H9 (cell line): ENCODE measurements around the gene SULT1C3. TPM values are rescaled to one million over a fixed set of nuclear protein-coding genes. Genes with fewer than 3 reads are reported as not detected.

Source experiments
- DNase-seq: peaks from one replicate; pipeline ENCODE4 v3.0.0-alpha.2; 2017
- H2AFZ ChIP-seq: one replicate; pipeline ENCODE4 v1.6.1; 2013; ENCODE audit warnings: mild to moderate bottlenecking, low read length, control low read depth, moderate library complexity
- H2AK5ac ChIP-seq: 2 replicates; pipeline ENCODE4 v1.6.1; 2013; ENCODE audit warnings: low read length, control low read depth, mixed read lengths; ENCODE audit not compliant: insufficient read length
- H2BK120ac ChIP-seq: one replicate; pipeline ENCODE4 v1.6.1; 2013; ENCODE audit warnings: low read depth, mild to moderate bottlenecking, low read length, control low read depth, inconsistent platforms; ENCODE audit not compliant: poor library complexity, severe bottlenecking
- H2BK12ac ChIP-seq: 2 replicates; pipeline ENCODE4 v1.6.1; 2013; ENCODE audit warnings: low read length, control low read depth, mixed read lengths, low read depth; ENCODE audit not compliant: insufficient read length
- H2BK15ac ChIP-seq: 2 replicates; pipeline ENCODE4 v1.6.1; 2013; ENCODE audit warnings: low read depth, low read length, control low read depth
- H2BK20ac ChIP-seq: one replicate; pipeline ENCODE4 v1.6.1; 2013; ENCODE audit warnings: low read depth, mild to moderate bottlenecking, low read length, control low read depth, inconsistent platforms; ENCODE audit not compliant: poor library complexity, severe bottlenecking
- H2BK5ac ChIP-seq: 2 replicates; pipeline ENCODE4 v1.6.1; 2013; ENCODE audit warnings: low read length, control low read depth, mixed read lengths; ENCODE audit not compliant: insufficient read length
- H3K14ac ChIP-seq: 2 replicates; pipeline ENCODE4 v1.6.1; 2013; ENCODE audit warnings: low read length, control low read depth; ENCODE audit not compliant: insufficient read depth
- H3K18ac ChIP-seq: 2 replicates; pipeline ENCODE4 v1.6.1; 2013; ENCODE audit warnings: low read depth, mild to moderate bottlenecking, mixed read lengths, low read length, control low read depth; ENCODE audit not compliant: insufficient read length
- H3K23ac ChIP-seq: 2 replicates; pipeline ENCODE4 v1.6.1; 2013; ENCODE audit warnings: low read length, control low read depth, mixed read lengths, low read depth; ENCODE audit not compliant: insufficient read length
- H3K23me2 ChIP-seq: 2 replicates; pipeline ENCODE4 v1.6.1; 2013; ENCODE audit warnings: low read depth, mild to moderate bottlenecking, mixed read lengths, low read length, control low read depth; ENCODE audit not compliant: insufficient read length, poor library complexity, severe bottlenecking
- H3K27ac ChIP-seq: 2 replicates; pipeline ENCODE4 v1.5.1; 2013; ENCODE audit warnings: low read length, control low read depth, mixed read lengths, low read depth; ENCODE audit not compliant: insufficient read length
- H3K27me3 ChIP-seq: 2 replicates; pipeline ENCODE4 v1.6.1; 2013; ENCODE audit warnings: low read length, control low read depth, inconsistent platforms; ENCODE audit not compliant: insufficient read depth
- H3K4ac ChIP-seq: 2 replicates; pipeline ENCODE4 v1.6.1; 2013; ENCODE audit warnings: low read depth, mild to moderate bottlenecking, control low read depth, inconsistent platforms, low read length, moderate library complexity
- H3K4me1 ChIP-seq: 2 replicates; pipeline ENCODE4 v1.6.1; 2013; ENCODE audit warnings: low read length, control low read depth, inconsistent platforms; ENCODE audit not compliant: insufficient read depth
- H3K4me2 ChIP-seq: 2 replicates; pipeline ENCODE4 v1.6.1; 2013; ENCODE audit warnings: low read length, control low read depth, mixed read lengths; ENCODE audit not compliant: insufficient read length, insufficient read depth
- H3K56ac ChIP-seq: 2 replicates; pipeline ENCODE4 v1.6.1; 2013; ENCODE audit warnings: low read depth, mild to moderate bottlenecking, mixed read lengths, low read length, control low read depth; ENCODE audit not compliant: insufficient read length
- H3K79me1 ChIP-seq: 2 replicates; pipeline ENCODE4 v1.6.1; 2013; ENCODE audit warnings: low read depth, mild to moderate bottlenecking, moderate library complexity, low read length, control low read depth, inconsistent platforms; ENCODE audit not compliant: insufficient read depth, poor library complexity, severe bottlenecking
- H3K79me2 ChIP-seq: 2 replicates; pipeline ENCODE4 v1.6.1; 2013; ENCODE audit warnings: low read length, control low read depth, inconsistent platforms; ENCODE audit not compliant: insufficient read depth
- H3K9ac ChIP-seq: 2 replicates; pipeline ENCODE4 v1.6.1; 2013; ENCODE audit warnings: low read length, control low read depth, mixed read lengths; ENCODE audit not compliant: insufficient read length; ENCODE audit errors: extremely low read depth
- H3K9me3 ChIP-seq: one replicate; pipeline ENCODE4 v1.6.1; 2013; ENCODE audit warnings: low read depth, low read length, inconsistent platforms; ENCODE audit not compliant: control insufficient read depth
- H3T11ph ChIP-seq: one replicate; pipeline ENCODE4 v1.6.1; 2013; ENCODE audit warnings: mild to moderate bottlenecking, low read length, control low read depth, inconsistent platforms
- H4K20me1 ChIP-seq: one replicate; pipeline ENCODE4 v1.6.1; 2013; ENCODE audit not compliant: control insufficient read depth, insufficient read length, insufficient read depth
- H4K5ac ChIP-seq: 2 replicates; pipeline ENCODE4 v1.6.1; 2013; ENCODE audit warnings: low read depth, mild to moderate bottlenecking, mixed read lengths, low read length, control low read depth; ENCODE audit not compliant: insufficient read length
- H4K8ac ChIP-seq: replicated peaks from 2 replicates; pipeline ENCODE4 v1.6.1; 2013; ENCODE audit warnings: low read length, control low read depth, mixed read lengths, low read depth; ENCODE audit not compliant: insufficient read length
- H4K91ac ChIP-seq: 2 replicates; pipeline ENCODE4 v1.6.1; 2013; ENCODE audit warnings: low read depth, mild to moderate bottlenecking, moderate library complexity, mixed read lengths, low read length, control low read depth; ENCODE audit not compliant: insufficient read length
- H3K27ac Mint-ChIP-seq, 3 experiments: 2 replicates in 2 of 3; 3 replicates in 1 of 3; pipeline ENCODE4 v1.8.0; 2020 to 2021; ENCODE audit warnings: mixed read lengths in 3 of 3, mild to moderate bottlenecking in 1 of 3, moderate library complexity in 1 of 3
- H3K27me3 Mint-ChIP-seq: 2 replicates; pipeline ENCODE4 v1.8.0; 2021; ENCODE audit warnings: low read depth, mild to moderate bottlenecking, moderate library complexity, mixed read lengths
- H3K36me3 Mint-ChIP-seq, 3 experiments: 2 replicates in 2 of 3; 3 replicates in 1 of 3; pipeline ENCODE4 v1.8.0; 2020 to 2021; ENCODE audit warnings: low read depth in 3 of 3, mixed read lengths in 3 of 3; ENCODE audit not compliant: insufficient read depth in 1 of 3
- H3K4me1 Mint-ChIP-seq, 2 experiments: 2 replicates each; pipeline ENCODE4 v1.8.0; 2020; ENCODE audit warnings: mixed read lengths in 2 of 2
- H3K4me3 Mint-ChIP-seq, 2 experiments: 2 replicates in 1 of 2; 3 replicates in 1 of 2; pipeline ENCODE4 v1.8.0; 2020 to 2021; ENCODE audit warnings: mild to moderate bottlenecking in 2 of 2, mixed read lengths in 2 of 2, moderate library complexity in 1 of 2
- H3K9me3 Mint-ChIP-seq, 2 experiments: 2 replicates in 1 of 2; 3 replicates in 1 of 2; pipeline ENCODE4 v1.8.0; 2020; ENCODE audit warnings: mild to moderate bottlenecking in 2 of 2, mixed read lengths in 2 of 2, moderate library complexity in 1 of 2
- WGBS: extraction: QIAGEN DNeasy Blood & Tissue Kit; methylation state at CpG from one replicate; pipeline ENCODE4 v1.1.7; 2013; ENCODE audit warnings: missing lambda C conversion rate, low lambda C conversion rate, mixed read lengths; ENCODE audit not compliant: insufficient read length; ENCODE audit errors: extremely low coverage; 5-methylcytosine and 5-hydroxymethylcytosine counted together
- total RNA-seq: library from RNA; stranded (reverse); gene quantifications from 2 replicates; pipeline ENCODE4 v1.2.1, GENCODE V29; 2021
- TF ChIP-seq, protein P1 (sequence below): fragments of 200-600 bp; sonication (generic); conservative IDR thresholded peaks from 3 replicates; pipeline ENCODE4 v1.8.0; 2021; ENCODE audit warnings: antibody characterized with exemption, mild to moderate bottlenecking

The SULT1C3 gene
- total RNA-seq, 1 experiment from 2014 or later, result not detected

DNA sequence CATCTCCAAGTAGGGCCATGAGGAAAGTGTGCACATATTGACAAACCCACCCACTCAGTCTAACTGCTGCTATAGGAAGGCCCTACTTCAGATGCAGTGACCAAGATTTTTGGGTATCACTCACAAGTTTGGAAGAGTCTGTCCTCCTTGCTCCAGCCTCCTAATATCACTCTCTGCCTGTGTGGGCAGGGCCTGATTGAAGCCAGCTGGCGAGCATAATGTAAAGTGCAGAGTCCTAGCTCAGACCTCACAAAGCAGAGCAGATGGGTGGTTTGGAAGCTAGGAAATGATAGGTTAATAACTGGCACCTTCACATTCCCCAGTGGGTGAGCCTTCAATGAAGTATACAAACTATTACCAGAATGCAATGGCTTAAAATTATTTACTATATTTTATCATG is 11.2 kb upstream of the SULT1C3 start:
- no peaks in the 10 kb centered on the region for H3K4me1 Mint-ChIP-seq
- H4K5ac ChIP-seq, result no peak overlapping the region
- H3K79me2 ChIP-seq, result no peaks in the 10 kb centered on the region
- peaks cover 2% of the 10 kb centered on the region; the same call in 1 of the 2 replicates for H3K27me3 Mint-ChIP-seq
- no peaks in the 10 kb centered on the region for H3K4me1 ChIP-seq
- DNase-seq, result no peak
- no peak overlapping the region for H3K4me2 ChIP-seq
- H3K4ac ChIP-seq, result no peak overlapping the region
- no peaks in the 10 kb centered on the region for H3K23me2 ChIP-seq
- H3K14ac ChIP-seq, result no peak overlapping the region
- no peak overlapping the region for H2AK5ac ChIP-seq
- peaks cover 6% of the 10 kb centered on the region for H3K9me3 ChIP-seq
- H4K20me1 ChIP-seq, result no peaks in the 10 kb centered on the region
- no peak overlapping the region for H3K27ac Mint-ChIP-seq
- no peak overlapping the region for H2BK120ac ChIP-seq
- no peaks in the 10 kb centered on the region for H3K27me3 ChIP-seq
- no peak overlapping the region for H3K56ac ChIP-seq
- no peak overlapping the region for H4K8ac ChIP-seq
- no peak overlapping the region for H2BK12ac ChIP-seq
- TF ChIP-seq, protein P1, sequence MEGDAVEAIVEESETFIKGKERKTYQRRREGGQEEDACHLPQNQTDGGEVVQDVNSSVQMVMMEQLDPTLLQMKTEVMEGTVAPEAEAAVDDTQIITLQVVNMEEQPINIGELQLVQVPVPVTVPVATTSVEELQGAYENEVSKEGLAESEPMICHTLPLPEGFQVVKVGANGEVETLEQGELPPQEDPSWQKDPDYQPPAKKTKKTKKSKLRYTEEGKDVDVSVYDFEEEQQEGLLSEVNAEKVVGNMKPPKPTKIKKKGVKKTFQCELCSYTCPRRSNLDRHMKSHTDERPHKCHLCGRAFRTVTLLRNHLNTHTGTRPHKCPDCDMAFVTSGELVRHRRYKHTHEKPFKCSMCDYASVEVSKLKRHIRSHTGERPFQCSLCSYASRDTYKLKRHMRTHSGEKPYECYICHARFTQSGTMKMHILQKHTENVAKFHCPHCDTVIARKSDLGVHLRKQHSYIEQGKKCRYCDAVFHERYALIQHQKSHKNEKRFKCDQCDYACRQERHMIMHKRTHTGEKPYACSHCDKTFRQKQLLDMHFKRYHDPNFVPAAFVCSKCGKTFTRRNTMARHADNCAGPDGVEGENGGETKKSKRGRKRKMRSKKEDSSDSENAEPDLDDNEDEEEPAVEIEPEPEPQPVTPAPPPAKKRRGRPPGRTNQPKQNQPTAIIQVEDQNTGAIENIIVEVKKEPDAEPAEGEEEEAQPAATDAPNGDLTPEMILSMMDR, result no peak
- H3T11ph ChIP-seq, result no peak overlapping the region
- H3K23ac ChIP-seq, result no peak overlapping the region
- no peak overlapping the region for H3K27ac ChIP-seq
- H2BK15ac ChIP-seq, result no peak overlapping the region
- H2BK20ac ChIP-seq, result no peak overlapping the region
- WGBS, result no CpG with 5 or more reads among the region's 1 CpG
- peaks cover 5 to 9% (median 7%) of the 10 kb centered on the region in 3 experiments for H3K36me3 Mint-ChIP-seq
- no peak overlapping the region for H3K4me3 Mint-ChIP-seq
- H4K91ac ChIP-seq, result no peak overlapping the region
- H3K18ac ChIP-seq, result no peak overlapping the region
- no peak overlapping the region for H2AFZ ChIP-seq
- H2BK5ac ChIP-seq, result no peak overlapping the region
- H3K79me1 ChIP-seq, result no peaks in the 10 kb centered on the region
- H3K9me3 Mint-ChIP-seq, result peaks cover 24 to 27% of the 10 kb centered on the region in 2 experiments
- no peak overlapping the region for H3K9ac ChIP-seq
